Tibial artery (tissue), 4 donors: ENCODE results near the gene ZNF14.
"Not testable (repeated sequence)": the region's sequence is repeated elsewhere in the genome, so short reads cannot be mapped to it uniquely, and the experiment has no call there.

Source experiments
- DNase-seq, 2 donors: peaks; one replicate each; pipeline ENCODE4 v3.0.0-alpha.2; 2019
- H3K27ac ChIP-seq, 2 donors: fragments of 200-600 bp; sonication (generic) in 1 of 2; 1 replicate in 1 of 2; 2 replicates in 1 of 2; pipeline ENCODE4 v1.5.1; 2018 to 2019; ENCODE audit warnings: mild to moderate bottlenecking in 1 of 2
- H3K27me3 ChIP-seq, 2 donors: fragments of 200-600 bp; sonication (generic) in 1 of 2; one replicate each; pipeline versions ENCODE4 v1.5.1 to v1.6.0; 2016 to 2019
- H3K36me3 ChIP-seq, 3 donors: fragments of 200-600 bp; sonication (generic) in 2 of 3; one replicate each; pipeline ENCODE4 v1.5.1; 2016 to 2019; ENCODE audit warnings: mild to moderate bottlenecking in 2 of 3
- H3K4me1 ChIP-seq, 4 donors: fragments of 200-600 bp; sonication (generic) in 2 of 4; 1 replicate in 3 of 4; 2 replicates in 1 of 4; pipeline ENCODE4 v1.5.1; 2016 to 2019
- H3K4me3 ChIP-seq, 2 donors: fragments of 200-600 bp; sonication (generic) in 1 of 2; 1 replicate in 1 of 2; 2 replicates in 1 of 2; pipeline ENCODE4 v1.5.1; 2018 to 2019; ENCODE audit warnings: mild to moderate bottlenecking in 2 of 2
- H3K9me3 ChIP-seq, 3 donors: fragments of 200-600 bp; sonication (generic) in 1 of 3; one replicate each; pipeline ENCODE4 v1.5.1; 2016 to 2019
- CTCF ChIP-seq, 2 experiments: fragments of 200-600 bp in 1 of 2; fragments of 450-650 bp in 1 of 2; IDR thresholded peaks; one replicate each; pipeline ENCODE4 v1.5.1; 2017 to 2019; ENCODE audit warnings: antibody characterized with exemption in 2 of 2, mild to moderate bottlenecking in 1 of 2, moderate library complexity in 1 of 2
- intact Hi-C: fragments of 100-400 bp; cut with DNase I; formaldehyde crosslinking; loops from one replicate; pipeline ENCODE4 v1.15.0; 2023; ENCODE audit warnings: low total_unique reads

The ZNF14 gene

DNA sequence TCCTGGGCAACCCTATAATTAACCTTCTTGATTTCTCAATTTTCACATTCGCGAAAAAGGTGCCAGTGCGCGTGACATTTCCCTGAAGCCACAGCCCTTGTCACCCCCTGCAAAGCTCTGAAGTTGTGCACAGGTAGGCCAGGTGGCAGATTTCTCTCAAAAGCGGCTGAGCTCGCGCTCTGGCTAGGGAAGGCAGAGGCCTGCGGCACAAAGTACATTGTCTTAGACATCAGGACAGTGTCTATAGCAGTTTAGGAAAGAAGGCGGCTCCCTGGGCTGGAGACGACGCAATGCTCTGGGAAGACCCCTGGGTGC, 42.9 kb upstream of the ZNF14 start:
- DNase-seq, result no peak
- Histone ChIP-seq H3K9me3 (no peaks in the 10 kb centered on the region), H3K27me3 (no peaks in the 10 kb centered on the region), H3K36me3 (no peaks in the 10 kb centered on the region), H3K4me1 (peaks cover 0 to 22% (median 15%) of the 10 kb centered on the region in 4 donors), H3K4me3 (peak overlapping the region; percentile 64 to 77), H3K27ac (peak overlapping the region; percentile 70 to 76)
- no peak for TF ChIP-seq CTCF (IDR thresholded peaks at IDR 0.05)
- intact Hi-C loops, result no loop called here

DNA sequence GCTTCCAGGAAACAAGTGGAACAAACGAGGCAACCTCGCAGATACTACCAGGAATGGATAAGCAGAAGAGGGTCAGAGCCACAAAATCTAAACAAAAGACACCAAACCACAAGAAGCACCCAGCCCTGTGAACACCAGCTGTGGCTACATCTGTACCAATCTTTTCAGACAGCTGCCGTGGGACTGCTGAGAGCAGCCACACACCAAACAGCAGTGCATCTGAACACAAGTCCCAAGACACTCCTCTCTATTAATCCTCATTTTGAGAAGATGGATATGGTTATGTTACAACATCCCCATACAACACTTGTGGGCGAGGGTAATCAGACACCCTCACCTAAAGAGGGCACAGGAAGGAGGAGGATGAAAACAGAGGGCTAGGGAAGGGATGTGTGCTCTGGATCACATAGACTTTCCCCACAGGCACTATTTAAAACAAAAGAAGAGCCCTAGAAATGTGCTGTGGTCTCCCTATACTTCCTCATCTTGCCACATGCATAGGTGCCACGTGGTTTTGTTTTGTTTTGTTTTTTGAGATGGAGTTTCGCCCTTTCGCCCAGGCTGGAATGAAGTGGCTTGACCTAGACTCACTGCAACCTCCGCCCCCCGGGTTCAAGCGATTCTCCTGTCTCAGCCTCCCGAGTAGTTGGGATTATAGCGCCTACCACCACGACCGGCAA, 41.6 kb upstream of the ZNF14 start:
- no peaks in the 10 kb centered on the region for H3K36me3 ChIP-seq
- no peak overlapping the region for H3K27ac ChIP-seq
- H3K4me1 ChIP-seq, result peaks cover 0 to 22% (median 15%) of the 10 kb centered on the region in 4 donors
- intact Hi-C loops, result no loop called here
- TF ChIP-seq CTCF (IDR thresholded peaks at IDR 0.05), result no peak
- H3K4me3 ChIP-seq, result no peak overlapping the region
- H3K9me3 ChIP-seq, result no peaks in the 10 kb centered on the region
- no peak for DNase-seq
- H3K27me3 ChIP-seq, result no peaks in the 10 kb centered on the region

DNA sequence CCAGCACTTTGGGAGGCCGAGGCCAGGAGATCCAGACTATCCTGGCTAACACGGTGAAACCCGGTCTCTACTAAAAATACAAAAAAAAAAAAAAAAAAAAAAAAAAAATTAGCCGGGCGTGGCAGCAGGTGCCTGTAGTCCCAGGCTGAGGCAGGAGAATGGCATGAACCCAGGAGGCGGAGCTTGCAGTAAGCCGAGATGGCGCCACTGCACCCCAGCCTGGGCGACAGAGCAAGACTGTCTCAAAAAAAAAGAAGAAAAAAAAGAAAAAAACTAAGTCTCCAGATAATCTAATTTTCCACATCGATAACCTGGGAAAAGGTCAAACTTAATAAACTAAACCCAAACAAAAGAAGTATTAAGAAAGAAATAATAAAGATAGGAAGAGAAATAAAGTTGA, 39.1 kb upstream of the ZNF14 start:
- H3K4me1 ChIP-seq, DNase-seq, intact Hi-C loops, H3K4me3 ChIP-seq, H3K27me3 ChIP-seq, H3K9me3 ChIP-seq, H3K27ac ChIP-seq, H3K36me3 ChIP-seq: not testable (repeated sequence)

DNA sequence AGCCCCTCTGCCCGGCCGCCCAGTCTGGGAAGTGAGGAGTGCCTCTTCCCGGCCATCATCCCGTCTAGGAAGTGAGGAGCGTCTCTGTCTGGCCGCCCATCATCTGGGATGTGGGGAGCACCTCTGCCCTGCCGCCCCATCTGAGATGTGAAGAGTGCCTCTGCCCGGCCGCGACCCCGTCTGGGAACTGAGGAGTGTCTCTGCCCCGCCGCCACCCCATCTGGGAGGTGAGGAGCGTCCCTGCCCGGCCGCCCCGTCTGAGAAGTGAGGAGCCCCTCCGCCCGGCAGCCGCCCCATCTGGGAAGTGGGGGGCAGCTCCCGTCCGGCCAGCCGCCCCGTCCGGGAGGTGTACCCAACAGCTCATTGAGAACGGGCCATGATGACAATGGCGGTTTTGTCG, 37.1 kb upstream of the ZNF14 start:
- H3K36me3 ChIP-seq, H3K4me1 ChIP-seq, DNase-seq, H3K27ac ChIP-seq, H3K4me3 ChIP-seq, H3K27me3 ChIP-seq, H3K9me3 ChIP-seq, intact Hi-C loops: not testable (repeated sequence)

DNA sequence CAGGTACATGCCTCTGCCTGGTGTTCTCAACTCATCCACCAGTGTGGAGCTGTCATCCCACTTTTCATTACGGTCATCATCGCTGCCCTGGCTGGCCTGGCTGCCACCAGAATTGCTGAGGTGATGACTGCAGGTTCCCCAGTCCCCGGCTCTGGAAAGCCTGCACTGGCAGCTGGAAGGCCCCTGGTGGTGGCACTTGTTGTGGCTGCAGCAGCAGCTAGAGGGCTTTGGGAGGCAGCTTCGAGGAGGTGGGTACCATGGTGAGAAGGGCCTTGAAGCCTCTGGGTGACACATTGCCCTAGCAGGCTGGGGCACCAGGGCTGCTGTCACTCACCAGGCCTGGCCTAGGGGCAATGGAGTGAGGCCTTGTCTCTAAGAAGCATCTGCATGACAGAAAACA, 25.3 kb upstream of the ZNF14 start:
- Histone ChIP-seq H3K36me3 (peaks cover 0 to 16% (median 8%) of the 10 kb centered on the region in 3 donors), H3K4me3 (no peak overlapping the region), H3K4me1 (peaks cover 0 to 8% (median 6%) of the 10 kb centered on the region in 4 donors), H3K9me3 (no peaks in the 10 kb centered on the region), H3K27me3 (no peaks in the 10 kb centered on the region), H3K27ac (no peak overlapping the region)
- DNase-seq, result no peak
- intact Hi-C loops, result no loop called here
- no peak for TF ChIP-seq CTCF (IDR thresholded peaks at IDR 0.05)

- Histone ChIP-seq H3K9me3 (no peaks in the 10 kb centered on the region), H3K4me1 (no peaks in the 10 kb centered on the region), H3K27me3 (no peaks in the 10 kb centered on the region), H3K27ac (no peak overlapping the region), H3K36me3 (peaks cover 0 to 4% (median 0%) of the 10 kb centered on the region in 3 donors), H3K4me3 (no peak overlapping the region)
- no peak for DNase-seq
- intact Hi-C loops, result no loop called here
- TF ChIP-seq CTCF (IDR thresholded peaks at IDR 0.05), result no peak
Observed at GRCh38 chr19:19752760-19753403, 20.0 kb upstream of the ZNF14 start.
